Lung (tissue), 12 donors: Measurements from ENCODE around the gene SEC11A. TPM values are rescaled to one million over a fixed set of nuclear protein-coding genes. Genes with fewer than 3 reads are reported as not detected.

Experiments used
- ATAC-seq: fragments of 200-7000 bp; cut with Tn5 transposase; one replicate; pipeline ENCODE4 v1.9.1; 2020; ENCODE audit warnings: moderate number of reproducible peaks; ENCODE audit not compliant: insufficient read depth, low FRiP score
- DNase-seq, 3 donors: peaks; one replicate each; pipeline ENCODE4 v3.0.0-alpha.2; 2013 to 2017
- H3K27ac ChIP-seq, 2 donors: one replicate each; pipeline ENCODE4 v1.5.1; 2013; ENCODE audit warnings: mild to moderate bottlenecking in 2 of 2, moderate library complexity in 2 of 2, control low read depth in 1 of 2, inconsistent platforms in 1 of 2, low read depth in 1 of 2, low read length in 1 of 2
- H3K27me3 ChIP-seq, 3 donors: one replicate each; pipeline ENCODE4 v1.5.1; 2013; ENCODE audit warnings: low read length in 2 of 3; ENCODE audit not compliant: control insufficient read depth in 3 of 3, insufficient read depth in 3 of 3
- H3K36me3 ChIP-seq, 4 donors: one replicate each; pipeline ENCODE4 v1.5.1; 2013; ENCODE audit warnings: low read length in 4 of 4, mild to moderate bottlenecking in 1 of 4, moderate library complexity in 1 of 4; ENCODE audit not compliant: control insufficient read depth in 4 of 4, insufficient read depth in 4 of 4
- H3K4me1 ChIP-seq, 5 donors: one replicate each; pipeline ENCODE4 v1.5.1; 2013; ENCODE audit warnings: low read length in 5 of 5, mild to moderate bottlenecking in 2 of 5, moderate library complexity in 1 of 5; ENCODE audit not compliant: control insufficient read depth in 5 of 5, insufficient read depth in 5 of 5
- H3K4me3 ChIP-seq: one replicate; pipeline ENCODE4 v1.5.1; 2013; ENCODE audit warnings: mild to moderate bottlenecking, control low read depth, moderate library complexity
- H3K9ac ChIP-seq, 2 donors: one replicate each; pipeline ENCODE4 v1.5.1; 2013; ENCODE audit warnings: low read length in 2 of 2, control low read depth in 1 of 2; ENCODE audit not compliant: insufficient read depth in 1 of 2
- H3K9me3 ChIP-seq, 4 donors: one replicate each; pipeline ENCODE4 v1.5.1; 2013; ENCODE audit warnings: low read length in 3 of 4, mild to moderate bottlenecking in 1 of 4, moderate library complexity in 1 of 4; ENCODE audit not compliant: control insufficient read depth in 4 of 4, insufficient read depth in 3 of 4
- WGBS, 2 donors: extraction: QIAGEN DNeasy Blood & Tissue Kit; methylation state at CpG; one replicate each; pipeline ENCODE4 v1.1.7; 2013; 5-methylcytosine and 5-hydroxymethylcytosine counted together
- polyA plus RNA-seq, 2 donors: library from polyadenylated mRNA; stranded (reverse); fragments of 200-250 nt; gene quantifications; one replicate each; pipeline ENCODE4 v1.2.1, GENCODE V29; 2013
- total RNA-seq, 2 donors: library from RNA; depleted of rRNA in 1 of 2; stranded (reverse); fragments of >200 nt in 1 of 2; gene quantifications; one replicate each; pipeline ENCODE4 v1.2.1, GENCODE V29; 2014 to 2021
- TF ChIP-seq, protein P1 (sequence below): IDR thresholded peaks from 2 replicates; pipeline ENCODE4 v1.5.1; 2012; ENCODE audit warnings: mild to moderate bottlenecking; ENCODE audit errors: control extremely low read depth, extremely low read depth
- donor health status: control.
- donor health status: control.
- donor health status: Bipolar disorder and iron deficiency.
- donor health status: healthy.
- donor health status: DM: yes; HTN: yes; CAD: no.

SEC11A gene
- total and polyA plus RNA-seq, 4 donors = 119 to 170 (median 143) TPM

DNA sequence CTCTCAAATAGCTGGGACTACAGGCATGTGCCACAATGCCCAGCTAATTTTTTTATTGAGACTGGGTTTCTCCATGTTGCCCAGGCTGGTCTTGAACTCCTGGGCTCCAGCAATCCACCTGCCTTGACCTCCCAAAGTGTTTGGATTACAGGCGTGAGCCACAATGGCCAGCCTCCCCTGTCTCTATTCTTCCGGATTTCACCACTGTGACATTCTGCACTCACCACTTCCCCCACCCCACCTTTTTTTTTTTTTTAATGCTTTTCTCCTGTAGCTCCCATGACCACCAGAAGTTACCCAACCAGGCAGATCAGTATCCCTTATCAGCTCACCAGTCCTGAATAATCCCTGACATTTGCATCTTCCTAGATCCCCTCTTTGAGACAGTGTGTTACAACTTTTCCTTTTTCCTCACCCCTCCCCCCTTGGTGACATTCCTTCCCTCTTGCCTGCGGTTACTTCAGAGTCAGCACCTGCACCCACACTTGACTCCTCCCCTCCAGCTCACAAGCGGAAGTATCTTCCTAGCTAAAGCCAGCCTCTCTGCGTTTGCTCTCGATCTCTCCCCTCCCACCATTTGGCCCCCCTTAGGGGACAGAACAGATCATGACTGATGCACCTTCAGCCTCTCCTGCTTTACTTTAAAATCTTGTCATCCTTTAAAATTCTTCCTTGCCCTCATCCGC is 19.0 kb upstream of the SEC11A start:
- 14 to 28% methylated on average over 7 of the region's 7 CpGs for WGBS, 2 donors
- Histone ChIP-seq H3K4me1 (peaks cover 0 to 3% (median 0%) of the 10 kb centered on the region in 5 donors), H3K27ac (peak overlapping the region in 1 of 2 donors; percentile 89), H3K36me3 (no peaks in the 10 kb centered on the region), H3K9me3 (no peaks in the 10 kb centered on the region), H3K27me3 (no peaks in the 10 kb centered on the region), H3K4me3 (no peak overlapping the region), H3K9ac (no peak overlapping the region)
- DNase-seq = peak; percentile 56 to 74 (median 58)
- TF ChIP-seq, protein P1, sequence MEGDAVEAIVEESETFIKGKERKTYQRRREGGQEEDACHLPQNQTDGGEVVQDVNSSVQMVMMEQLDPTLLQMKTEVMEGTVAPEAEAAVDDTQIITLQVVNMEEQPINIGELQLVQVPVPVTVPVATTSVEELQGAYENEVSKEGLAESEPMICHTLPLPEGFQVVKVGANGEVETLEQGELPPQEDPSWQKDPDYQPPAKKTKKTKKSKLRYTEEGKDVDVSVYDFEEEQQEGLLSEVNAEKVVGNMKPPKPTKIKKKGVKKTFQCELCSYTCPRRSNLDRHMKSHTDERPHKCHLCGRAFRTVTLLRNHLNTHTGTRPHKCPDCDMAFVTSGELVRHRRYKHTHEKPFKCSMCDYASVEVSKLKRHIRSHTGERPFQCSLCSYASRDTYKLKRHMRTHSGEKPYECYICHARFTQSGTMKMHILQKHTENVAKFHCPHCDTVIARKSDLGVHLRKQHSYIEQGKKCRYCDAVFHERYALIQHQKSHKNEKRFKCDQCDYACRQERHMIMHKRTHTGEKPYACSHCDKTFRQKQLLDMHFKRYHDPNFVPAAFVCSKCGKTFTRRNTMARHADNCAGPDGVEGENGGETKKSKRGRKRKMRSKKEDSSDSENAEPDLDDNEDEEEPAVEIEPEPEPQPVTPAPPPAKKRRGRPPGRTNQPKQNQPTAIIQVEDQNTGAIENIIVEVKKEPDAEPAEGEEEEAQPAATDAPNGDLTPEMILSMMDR = no peak
- peak; percentile 83 for ATAC-seq

DNA sequence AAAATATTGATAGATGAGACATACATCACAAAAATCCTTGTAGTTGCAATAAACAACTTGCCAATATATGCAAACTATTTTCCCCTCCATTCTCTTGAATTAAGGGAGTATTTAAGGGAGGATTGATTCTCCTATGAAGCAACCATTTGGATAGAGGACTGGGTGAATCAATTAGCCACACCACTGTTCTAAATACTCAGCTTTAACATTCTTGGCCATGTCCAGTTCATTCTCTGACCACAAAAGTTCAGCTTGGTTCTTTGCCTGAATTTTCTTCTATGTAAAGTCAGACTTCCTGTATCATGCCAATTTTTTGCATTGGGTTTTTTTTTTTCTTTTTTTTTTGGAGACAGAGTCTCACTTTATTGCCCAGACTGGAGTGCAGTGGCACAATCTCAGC is 15.8 kb upstream of the SEC11A start:
- Histone ChIP-seq H3K4me1 (peaks cover 0 to 3% (median 0%) of the 10 kb centered on the region in 5 donors), H3K9ac (no peak overlapping the region), H3K27ac (no peak overlapping the region), H3K36me3 (no peaks in the 10 kb centered on the region), H3K4me3 (no peak overlapping the region), H3K27me3 (no peaks in the 10 kb centered on the region), H3K9me3 (no peaks in the 10 kb centered on the region)
- DNase-seq = no peak
- no peak for ATAC-seq
- TF ChIP-seq, protein P1 = no peak

DNA sequence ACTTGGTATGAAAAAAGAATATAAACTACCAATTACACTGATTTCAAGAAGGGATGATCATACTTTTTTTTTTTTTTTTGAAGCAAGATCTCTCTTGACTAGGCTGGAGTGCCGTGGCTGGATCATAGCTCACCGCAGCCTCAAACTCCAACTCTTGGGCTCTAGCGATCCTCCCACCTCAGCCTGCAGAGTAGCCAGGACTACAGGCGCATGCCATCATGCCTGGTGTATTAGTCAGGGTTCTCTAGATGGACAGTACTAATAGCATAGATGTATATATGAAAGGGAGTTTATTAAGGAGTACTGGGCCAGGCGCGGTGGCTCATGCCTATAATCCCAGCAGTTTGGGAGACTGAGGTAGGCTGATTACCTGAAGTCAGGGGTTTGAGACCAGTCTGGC is 11.5 kb upstream of the SEC11A start:
- TF ChIP-seq, protein P1 = no peak
- no peaks in the 10 kb centered on the region for H3K27me3 ChIP-seq
- DNase-seq (no peak), ATAC-seq (no peak)
- no peaks in the 10 kb centered on the region for H3K4me1 ChIP-seq
- H3K9ac ChIP-seq = no peak overlapping the region
- H3K27ac ChIP-seq = no peak overlapping the region
- no peaks in the 10 kb centered on the region for H3K36me3 ChIP-seq
- H3K9me3 ChIP-seq = no peaks in the 10 kb centered on the region
- H3K4me3 ChIP-seq = no peak overlapping the region
- 97 to 99% methylated on average over 6 of the region's 6 CpGs for WGBS, 2 donors
